CD4-positive, CD25-positive, alpha-beta regulatory T cell (primary cell): ENCODE measurements around the gene MOB2. TPM values are rescaled to one million over a fixed set of nuclear protein-coding genes. Genes with fewer than 3 reads are reported as not detected.
"Not testable (repeated sequence)": the region's sequence is repeated elsewhere in the genome, so short reads cannot be mapped to it uniquely, and the experiment has no call there.

Source experiments
- ATAC-seq, 2 donors: fragments of 150-1000 bp; cut with Tn5 transposase; one replicate each; pipeline ENCODE4 v1.10.0; 2021; ENCODE audit warnings: low read depth in 2 of 2, moderate number of reproducible peaks in 2 of 2, moderate library complexity in 1 of 2
- DNase-seq, 3 donors: peaks; one replicate each; pipeline versions ENCODE4 v3.0.0 to v3.0.0-alpha.2; 2012 to 2022; ENCODE audit warnings: mixed read lengths in 1 of 3
- H3K27ac ChIP-seq: one replicate; pipeline ENCODE4 v1.7.0; 2013; ENCODE audit warnings: mild to moderate bottlenecking, low read length; ENCODE audit not compliant: insufficient read depth, poor library complexity, severe bottlenecking
- H3K27me3 ChIP-seq: one replicate; pipeline ENCODE4 v1.7.0; 2013; ENCODE audit warnings: low read length; ENCODE audit not compliant: control insufficient read depth, insufficient read depth
- H3K36me3 ChIP-seq: one replicate; pipeline ENCODE4 v1.7.0; 2013; ENCODE audit warnings: mild to moderate bottlenecking, low read length, moderate library complexity; ENCODE audit not compliant: control insufficient read depth, insufficient read depth
- H3K4me1 ChIP-seq: 2 replicates; pipeline ENCODE4 v1.7.0; 2013; ENCODE audit warnings: mild to moderate bottlenecking, low read length; ENCODE audit not compliant: insufficient read depth, control insufficient read depth, poor library complexity, severe bottlenecking
- H3K4me3 ChIP-seq: one replicate; pipeline ENCODE4 v1.7.0; 2013; ENCODE audit warnings: low read depth, mild to moderate bottlenecking, low read length, moderate library complexity
- H3K9me3 ChIP-seq, 2 experiments: 1 replicate in 1 of 2; 2 replicates in 1 of 2; pipeline ENCODE4 v1.7.0; 2013; ENCODE audit warnings: low read length in 2 of 2, mild to moderate bottlenecking in 1 of 2, moderate library complexity in 1 of 2; ENCODE audit not compliant: control insufficient read depth in 2 of 2
- H3K27ac Mint-ChIP-seq, 3 donors: one replicate each; pipeline ENCODE4 v1.8.0; 2020 to 2022; ENCODE audit warnings: mild to moderate bottlenecking in 3 of 3, mixed read lengths in 3 of 3, moderate library complexity in 2 of 3
- H3K27me3 Mint-ChIP-seq: one replicate; pipeline ENCODE4 v1.8.0; 2022; ENCODE audit warnings: mild to moderate bottlenecking, mixed read lengths
- H3K36me3 Mint-ChIP-seq: one replicate; pipeline ENCODE4 v1.8.0; 2020; ENCODE audit warnings: mixed read lengths
- H3K4me1 Mint-ChIP-seq, 4 donors: one replicate each; pipeline ENCODE4 v1.8.0; 2020 to 2022; ENCODE audit warnings: mixed read lengths in 4 of 4, mild to moderate bottlenecking in 1 of 4
- H3K4me3 Mint-ChIP-seq, 4 donors: one replicate each; pipeline ENCODE4 v1.8.0; 2020 to 2022; ENCODE audit warnings: mild to moderate bottlenecking in 4 of 4, mixed read lengths in 4 of 4, moderate library complexity in 3 of 4
- H3K9me3 Mint-ChIP-seq, 7 donors: one replicate each; pipeline ENCODE4 v1.8.0; 2020 to 2022; ENCODE audit warnings: mixed read lengths in 7 of 7, mild to moderate bottlenecking in 3 of 7, moderate library complexity in 2 of 7
- polyA plus RNA-seq, 4 donors: library from polyadenylated mRNA; unstranded; fragments of 300-500 nt; fragmentation: Illumina TruSeq; gene quantifications; one replicate each; pipeline ENCODE4 v1.2.3, GENCODE V29; 2021
- total RNA-seq: library from RNA; stranded (reverse); gene quantifications from one replicate; pipeline ENCODE4 v1.2.3, GENCODE V29; 2022

The MOB2 gene
- total and polyA plus RNA-seq, 5 donors from 2014 or later: 55.7 to 87.8 (median 69.0) TPM

- no peaks in the 10 kb centered on the region for H3K27me3 Mint-ChIP-seq
- no peak for DNase-seq
- H3K4me3 ChIP-seq: no peak overlapping the region
- H3K36me3 ChIP-seq: peaks cover 11% of the 10 kb centered on the region
- peaks cover 10% of the 10 kb centered on the region for H3K36me3 Mint-ChIP-seq
- peak overlapping the region in 2 of 3 donors; percentile 65 to 93 for H3K27ac Mint-ChIP-seq
- no peaks in the 10 kb centered on the region for H3K9me3 Mint-ChIP-seq
- peaks cover 0 to 88% (median 40%) of the 10 kb centered on the region in 4 donors for H3K4me1 Mint-ChIP-seq
- peak overlapping the region in 3 of 4 donors; percentile 46 to 63 (median 56) for H3K4me3 Mint-ChIP-seq
- no peak for ATAC-seq
- H3K27ac ChIP-seq: no peak overlapping the region
- H3K4me1 ChIP-seq: peaks cover 38% of the 10 kb centered on the region
- H3K27me3 ChIP-seq: no peaks in the 10 kb centered on the region
- no peaks in the 10 kb centered on the region for H3K9me3 ChIP-seq
Observed at GRCh38 chr11:1516273-1517067, 29.9 kb upstream of the MOB2 start.

GRCh38 chr11:1515082-1516060 lies 28.8 kb upstream of the MOB2 start:
- H3K4me3 Mint-ChIP-seq: peak overlapping the region in 1 of 4 donors; percentile 56
- H3K27ac ChIP-seq: no peak overlapping the region
- no peaks in the 10 kb centered on the region for H3K9me3 Mint-ChIP-seq
- no peaks in the 10 kb centered on the region for H3K27me3 ChIP-seq
- no peaks in the 10 kb centered on the region for H3K9me3 ChIP-seq
- H3K4me3 ChIP-seq: no peak overlapping the region
- peaks cover 0 to 85% (median 34%) of the 10 kb centered on the region in 4 donors for H3K4me1 Mint-ChIP-seq
- no peak overlapping the region for H3K27ac Mint-ChIP-seq
- H3K36me3 Mint-ChIP-seq: peaks cover 9% of the 10 kb centered on the region
- DNase-seq (peak; percentile 37 to 61 (median 52)), ATAC-seq (peak; percentile 66 to 77)
- peaks cover 10% of the 10 kb centered on the region for H3K36me3 ChIP-seq
- peaks cover 41% of the 10 kb centered on the region for H3K4me1 ChIP-seq
- no peaks in the 10 kb centered on the region for H3K27me3 Mint-ChIP-seq

- ATAC-seq: no peak
- no peak for DNase-seq
- H3K36me3 ChIP-seq: peaks cover 10% of the 10 kb centered on the region
- H3K4me1 ChIP-seq: peaks cover 40% of the 10 kb centered on the region
- Mint-ChIP-seq H3K9me3 (no peaks in the 10 kb centered on the region), H3K27me3 (no peaks in the 10 kb centered on the region), H3K27ac (peak overlapping the region in 1 of 3 donors; percentile 83), H3K4me3 (peak overlapping the region in 1 of 4 donors; percentile 43), H3K4me1 (peaks cover 0 to 81% (median 36%) of the 10 kb centered on the region in 4 donors), H3K36me3 (peaks cover 9% of the 10 kb centered on the region)
- no peaks in the 10 kb centered on the region for H3K27me3 ChIP-seq
- H3K27ac ChIP-seq: no peak overlapping the region
- no peaks in the 10 kb centered on the region for H3K9me3 ChIP-seq
- H3K4me3 ChIP-seq: no peak overlapping the region
Observed at GRCh38 chr11:1514336-1515061, 27.9 kb upstream of the MOB2 start.

- ATAC-seq: no peak
- Mint-ChIP-seq H3K9me3 (no peaks in the 10 kb centered on the region), H3K27me3 (no peaks in the 10 kb centered on the region), H3K27ac (peak overlapping the region in 1 of 3 donors; percentile 65), H3K4me1 (peaks cover 0 to 83% (median 36%) of the 10 kb centered on the region in 4 donors), H3K4me3 (peak overlapping the region in 3 of 4 donors; percentile 24 to 61 (median 29)), H3K36me3 (peaks cover 9% of the 10 kb centered on the region)
- Histone ChIP-seq H3K4me3 (no peak overlapping the region), H3K36me3 (peaks cover 10% of the 10 kb centered on the region), H3K4me1 (peaks cover 41% of the 10 kb centered on the region), H3K27me3 (no peaks in the 10 kb centered on the region), H3K27ac (no peak overlapping the region), H3K9me3 (no peaks in the 10 kb centered on the region)
- no peak for DNase-seq
Observed at GRCh38 chr11:1513326-1514296, 27.0 kb upstream of the MOB2 start.

- H3K4me1 Mint-ChIP-seq: peaks cover 0 to 77% (median 34%) of the 10 kb centered on the region in 4 donors
- H3K36me3 ChIP-seq, ATAC-seq, DNase-seq, H3K27me3 Mint-ChIP-seq, H3K4me3 ChIP-seq, H3K27ac ChIP-seq, H3K36me3 Mint-ChIP-seq, H3K27me3 ChIP-seq, H3K9me3 ChIP-seq, H3K9me3 Mint-ChIP-seq: not testable (repeated sequence)
- peak overlapping the region in 1 of 3 donors; percentile 28 for H3K27ac Mint-ChIP-seq
- peak overlapping the region in 1 of 4 donors; percentile 4 for H3K4me3 Mint-ChIP-seq
- H3K4me1 ChIP-seq: peaks cover 41% of the 10 kb centered on the region
Observed at GRCh38 chr11:1512531-1513258, 26.1 kb upstream of the MOB2 start.

GRCh38 chr11:1511937-1512496 lies 25.4 kb upstream of the MOB2 start:
- H3K9me3 Mint-ChIP-seq: no peaks in the 10 kb centered on the region
- H3K27me3 Mint-ChIP-seq: no peaks in the 10 kb centered on the region
- peaks cover 0 to 76% (median 29%) of the 10 kb centered on the region in 4 donors for H3K4me1 Mint-ChIP-seq
- peaks cover 10% of the 10 kb centered on the region for H3K36me3 ChIP-seq
- H3K27ac ChIP-seq: no peak overlapping the region
- H3K36me3 Mint-ChIP-seq: peaks cover 9% of the 10 kb centered on the region
- no peak for DNase-seq
- peaks cover 36% of the 10 kb centered on the region for H3K4me1 ChIP-seq
- ATAC-seq: no peak
- no peaks in the 10 kb centered on the region for H3K9me3 ChIP-seq
- peak overlapping the region in 1 of 3 donors; percentile 59 for H3K27ac Mint-ChIP-seq
- no peaks in the 10 kb centered on the region for H3K27me3 ChIP-seq
- H3K4me3 Mint-ChIP-seq: no peak overlapping the region
- H3K4me3 ChIP-seq: no peak overlapping the region
